ENCODE results near the gene TMEM131. TPM values are rescaled to one million over a fixed set of nuclear protein-coding genes. Genes with fewer than 3 reads are reported as not detected.

The TMEM131 gene
- total RNA-seq, 4 donors from 2014 or later, result 10.3 to 39.2 (median 20.0) TPM

DNA sequence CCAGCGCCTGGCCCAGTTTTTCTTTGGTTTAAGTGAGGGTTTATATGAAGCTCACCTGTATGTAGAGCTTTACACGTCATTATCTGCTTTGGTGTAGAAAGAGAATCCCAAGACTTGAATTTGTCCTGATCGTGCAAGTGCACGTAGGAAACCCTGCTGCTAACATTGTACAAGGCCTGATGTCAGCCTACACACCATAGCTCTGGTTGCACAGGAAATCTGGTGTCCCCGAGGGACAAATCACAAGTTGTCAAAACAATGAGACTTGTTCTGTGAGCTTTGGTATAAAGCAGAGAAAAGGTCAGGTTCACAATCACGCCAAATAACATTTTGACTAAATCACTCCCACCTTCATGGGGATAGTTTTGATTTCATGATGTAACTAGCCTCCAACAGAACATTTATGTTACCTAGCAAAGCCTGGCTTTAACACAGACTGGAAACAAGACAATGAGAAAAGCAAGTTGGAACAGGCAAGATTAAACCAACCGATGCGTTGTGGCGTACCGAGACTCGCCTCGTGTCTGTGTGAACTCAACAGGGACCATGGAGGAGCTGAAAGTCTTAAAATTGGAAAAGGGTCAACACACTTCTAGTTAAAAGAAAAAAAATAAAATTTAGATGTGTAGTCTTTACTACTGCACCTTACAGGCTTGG lies 240.9 kb downstream of the TMEM131 start:
- Histone ChIP-seq H3K36me3 (peaks cover 0 to 60% of the 10 kb centered on the region in 2 donors), H3K9me3 (no peaks in the 10 kb centered on the region), H3K27me3 (no peaks in the 10 kb centered on the region), H3K4me3 (no peak overlapping the region), H3K27ac (peak overlapping the region; percentile 35 to 57 (median 54)), H3K4me1 (peaks cover 0 to 4% of the 10 kb centered on the region in 2 donors)
- intact Hi-C loops (cut with DNase I; ENCODE audit: low total_unique reads) (no loop called here), in situ Hi-C loops (cut with MboI; ENCODE audit: low sequenced_read_pairs in 4 of 4) (no loop called here)
- no peak for TF ChIP-seq POLR2A (IDR thresholded peaks at IDR 0.05)
- TF ChIP-seq, protein P1, sequence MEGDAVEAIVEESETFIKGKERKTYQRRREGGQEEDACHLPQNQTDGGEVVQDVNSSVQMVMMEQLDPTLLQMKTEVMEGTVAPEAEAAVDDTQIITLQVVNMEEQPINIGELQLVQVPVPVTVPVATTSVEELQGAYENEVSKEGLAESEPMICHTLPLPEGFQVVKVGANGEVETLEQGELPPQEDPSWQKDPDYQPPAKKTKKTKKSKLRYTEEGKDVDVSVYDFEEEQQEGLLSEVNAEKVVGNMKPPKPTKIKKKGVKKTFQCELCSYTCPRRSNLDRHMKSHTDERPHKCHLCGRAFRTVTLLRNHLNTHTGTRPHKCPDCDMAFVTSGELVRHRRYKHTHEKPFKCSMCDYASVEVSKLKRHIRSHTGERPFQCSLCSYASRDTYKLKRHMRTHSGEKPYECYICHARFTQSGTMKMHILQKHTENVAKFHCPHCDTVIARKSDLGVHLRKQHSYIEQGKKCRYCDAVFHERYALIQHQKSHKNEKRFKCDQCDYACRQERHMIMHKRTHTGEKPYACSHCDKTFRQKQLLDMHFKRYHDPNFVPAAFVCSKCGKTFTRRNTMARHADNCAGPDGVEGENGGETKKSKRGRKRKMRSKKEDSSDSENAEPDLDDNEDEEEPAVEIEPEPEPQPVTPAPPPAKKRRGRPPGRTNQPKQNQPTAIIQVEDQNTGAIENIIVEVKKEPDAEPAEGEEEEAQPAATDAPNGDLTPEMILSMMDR (IDR thresholded peaks at IDR 0.05 in 4 of 5, conservative IDR thresholded peaks at IDR 0.05 in 1 of 5), result no peak
- ATAC-seq (peak in 1 of 2 donors; percentile 43), DNase-seq (no peak)

DNA sequence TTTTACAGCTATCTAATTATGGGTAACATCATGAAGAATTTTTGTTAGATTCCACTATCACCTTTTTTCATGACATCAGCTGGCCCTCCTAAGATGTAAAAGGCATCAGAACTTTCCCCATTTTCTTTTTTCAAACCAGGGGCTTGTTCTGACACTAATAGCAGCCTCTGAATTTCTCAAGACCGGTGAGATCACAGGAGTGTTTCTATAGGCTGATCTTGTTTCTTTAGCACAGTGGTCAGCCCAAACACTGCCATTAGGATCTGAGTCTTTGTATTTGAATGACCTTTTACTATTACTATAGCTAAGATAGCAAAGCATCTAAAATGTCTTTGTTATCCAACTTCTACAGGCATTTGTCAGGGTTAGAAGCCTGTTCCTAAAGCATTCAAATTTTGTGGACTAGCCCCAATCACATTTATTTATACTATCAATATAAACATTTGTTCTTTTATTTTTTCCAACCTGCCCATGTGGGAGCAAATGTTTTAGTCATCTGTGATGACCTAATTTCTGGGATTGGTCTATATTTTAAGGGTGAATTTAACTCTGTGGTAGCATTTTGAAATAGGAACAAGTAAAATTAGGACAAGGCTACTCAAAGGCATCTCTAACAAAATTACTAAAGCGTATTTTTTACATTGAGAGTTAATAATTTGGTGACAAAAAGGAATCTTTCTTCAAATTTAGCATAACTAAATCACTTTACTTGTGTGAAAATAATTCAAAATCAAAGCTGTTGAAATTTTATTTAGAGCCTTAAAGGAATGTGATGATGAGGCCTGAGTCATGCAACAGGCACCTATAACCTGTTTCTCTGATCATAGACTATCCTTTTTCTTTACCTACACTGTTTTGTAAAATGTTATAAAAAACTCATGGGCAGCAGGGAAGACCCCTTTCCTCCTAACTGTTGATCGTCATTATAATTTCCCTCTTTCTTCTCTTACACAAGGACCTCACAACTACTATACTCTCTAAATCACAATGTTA lies 243.1 kb downstream of the TMEM131 start:
- H3K27ac ChIP-seq, result no peak overlapping the region
- H3K9me3 ChIP-seq, result no peaks in the 10 kb centered on the region
- H3K4me3 ChIP-seq, result no peak overlapping the region
- no peak for TF ChIP-seq POLR2A (IDR thresholded peaks at IDR 0.05)
- TF ChIP-seq, protein P1 (IDR thresholded peaks at IDR 0.05 in 4 of 5, conservative IDR thresholded peaks at IDR 0.05 in 1 of 5), result no peak
- DNase-seq (no peak), ATAC-seq (no peak)
- peaks cover 0 to 43% of the 10 kb centered on the region in 2 donors for H3K36me3 ChIP-seq
- no peaks in the 10 kb centered on the region for H3K4me1 ChIP-seq
- no peaks in the 10 kb centered on the region for H3K27me3 ChIP-seq
- intact Hi-C loops (cut with DNase I; ENCODE audit: low total_unique reads) (no loop called here), in situ Hi-C loops (cut with MboI; ENCODE audit: low sequenced_read_pairs in 4 of 4) (no loop called here)

DNA sequence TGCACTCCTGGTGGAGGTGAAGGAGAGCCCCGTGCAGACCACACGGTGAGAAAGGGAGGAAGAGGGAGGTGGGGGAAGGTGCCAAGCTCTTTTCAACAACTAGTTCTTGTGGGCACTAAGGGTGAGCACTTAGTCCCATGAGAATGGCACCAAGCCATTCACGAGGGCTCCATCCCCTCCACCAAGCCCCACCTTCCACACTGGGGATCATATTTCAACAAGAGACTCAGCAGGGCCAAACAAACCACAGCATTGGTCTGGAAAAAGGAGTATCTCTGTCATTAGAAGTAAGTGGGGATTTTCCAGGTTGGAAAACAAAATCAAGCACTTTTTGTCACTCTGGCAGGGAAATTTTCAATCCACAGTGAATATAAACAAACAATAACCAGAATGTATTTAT lies 244.0 kb downstream of the TMEM131 start:
- no peak for TF ChIP-seq POLR2A (IDR thresholded peaks at IDR 0.05)
- TF ChIP-seq, protein P1 (IDR thresholded peaks at IDR 0.05 in 4 of 5, conservative IDR thresholded peaks at IDR 0.05 in 1 of 5), result no peak
- no peak for ATAC-seq
- H3K4me3 ChIP-seq, result no peak overlapping the region
- intact Hi-C loops (cut with DNase I; ENCODE audit: low total_unique reads), result no loop called here
- H3K27ac ChIP-seq, result no peak overlapping the region
- peaks cover 0 to 34% of the 10 kb centered on the region in 2 donors for H3K36me3 ChIP-seq
- no peaks in the 10 kb centered on the region for H3K4me1 ChIP-seq
- in situ Hi-C loops (cut with MboI; ENCODE audit: low sequenced_read_pairs in 4 of 4), result no loop called here
- no peaks in the 10 kb centered on the region for H3K9me3 ChIP-seq
- DNase-seq, result no peak
- H3K27me3 ChIP-seq, result no peaks in the 10 kb centered on the region

DNA sequence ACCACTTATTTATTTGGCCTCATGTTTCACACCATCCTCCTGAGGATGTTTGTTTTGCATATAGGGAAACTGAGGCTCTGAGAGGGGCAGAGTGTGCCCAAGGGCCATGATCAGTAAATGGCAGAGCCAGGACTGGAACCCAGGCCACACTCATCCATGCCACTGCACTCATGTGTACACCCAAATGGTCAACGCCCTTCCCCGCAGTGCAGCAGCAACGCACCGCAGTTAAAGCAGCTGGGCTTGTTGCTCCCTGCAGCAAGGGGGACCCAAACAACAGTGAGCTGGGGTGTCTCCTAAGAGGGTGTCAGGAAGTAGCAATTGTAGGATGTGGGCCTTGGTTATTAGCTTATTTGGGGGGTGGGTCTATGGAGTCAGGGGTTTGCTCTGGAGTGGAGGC lies 245.7 kb downstream of the TMEM131 start:
- no peaks in the 10 kb centered on the region for H3K4me1 ChIP-seq
- no peaks in the 10 kb centered on the region for H3K9me3 ChIP-seq
- H3K27me3 ChIP-seq, result no peaks in the 10 kb centered on the region
- DNase-seq (no peak), ATAC-seq (no peak)
- peaks cover 0 to 16% of the 10 kb centered on the region in 2 donors for H3K36me3 ChIP-seq
- no peak overlapping the region for H3K27ac ChIP-seq
- intact Hi-C loops (cut with DNase I; ENCODE audit: low total_unique reads), result no loop called here
- H3K4me3 ChIP-seq, result no peak overlapping the region
- no peak for TF ChIP-seq POLR2A (IDR thresholded peaks at IDR 0.05)
- TF ChIP-seq, protein P1 (IDR thresholded peaks at IDR 0.05 in 4 of 5, conservative IDR thresholded peaks at IDR 0.05 in 1 of 5), result no peak
- in situ Hi-C loops (cut with MboI; ENCODE audit: low sequenced_read_pairs in 4 of 4), result no loop called here
